HepG2 (cell line): ENCODE results near the gene CNNM3. TPM values are rescaled to one million over a fixed set of nuclear protein-coding genes. Genes with fewer than 3 reads are reported as not detected.

Experiments
- BHLHE40 ChIP-seq: IDR thresholded peaks from 2 replicates; pipeline ENCODE4 v1.6.1; 2011; ENCODE audit warnings: low read length, improper control_type of control experiment
- FOXJ3 ChIP-seq: sonication (generic); formaldehyde crosslinking; IDR thresholded peaks from 2 replicates; pipeline ENCODE4 v1.4.0; 2020; ENCODE audit warnings: missing genetic modification reagents, mild to moderate bottlenecking, borderline replicate concordance
- GABPB1 ChIP-seq: IDR thresholded peaks from 2 replicates; pipeline ENCODE4 v1.6.1; 2016; ENCODE audit warnings: mild to moderate bottlenecking, missing genetic modification reagents, moderate library complexity, missing compliant biosample characterization
- HNF4G ChIP-seq, 2 experiments: sonication (generic) in 1 of 2; formaldehyde crosslinking in 1 of 2; IDR thresholded peaks; 2 replicates each; pipeline versions ENCODE4 v1.4.0 to v1.6.1; 2011 to 2020; ENCODE audit warnings: borderline replicate concordance in 2 of 2, low read depth in 2 of 2, mild to moderate bottlenecking in 2 of 2, low read length in 1 of 2, missing genetic modification reagents in 1 of 2, moderate library complexity in 1 of 2
- HNRNPL ChIP-seq: fragments of 200-400 bp; formaldehyde crosslinking; IDR thresholded peaks from 2 replicates; pipeline ENCODE4 v1.6.1; 2017; ENCODE audit warnings: mild to moderate bottlenecking, low read depth, low read length
- KAT8 ChIP-seq: IDR thresholded peaks from 2 replicates; pipeline ENCODE4 v1.6.1; 2016; ENCODE audit warnings: missing genetic modification reagents, missing compliant biosample characterization
- RAD21 ChIP-seq: fragments of 450-650 bp; formaldehyde crosslinking; IDR thresholded peaks from 2 replicates; pipeline ENCODE4 v1.5.0; 2020; ENCODE audit warnings: mild to moderate bottlenecking
- RARA ChIP-seq: IDR thresholded peaks from 2 replicates; pipeline ENCODE4 v1.6.1; 2016; ENCODE audit warnings: missing genetic modification reagents, missing compliant biosample characterization
- SATB2 ChIP-seq: sonication (generic); formaldehyde crosslinking; IDR thresholded peaks from 2 replicates; pipeline ENCODE4 v1.5.0; 2020; ENCODE audit warnings: missing genetic modification reagents
- SMARCE1 ChIP-seq: fragments of 450-650 bp; IDR thresholded peaks from 2 replicates; pipeline ENCODE4 v1.6.1; 2017; ENCODE audit warnings: borderline replicate concordance
- SOX5 ChIP-seq: IDR thresholded peaks from 2 replicates; pipeline ENCODE4 v1.6.1; 2016; ENCODE audit warnings: borderline replicate concordance
- ZNF101 ChIP-seq: sonication (generic); formaldehyde crosslinking; IDR thresholded peaks from 2 replicates; pipeline ENCODE4 v1.4.0; 2020; ENCODE audit warnings: mild to moderate bottlenecking, low read depth, missing genetic modification reagents, borderline replicate concordance
- ZNF335 ChIP-seq: sonication (generic); formaldehyde crosslinking; IDR thresholded peaks from 2 replicates; pipeline ENCODE4 v1.4.0; 2020; ENCODE audit warnings: missing genetic modification reagents
- ZNF451 ChIP-seq: sonication (generic); formaldehyde crosslinking; IDR thresholded peaks from 2 replicates; pipeline ENCODE4 v1.5.0; 2020; ENCODE audit warnings: mild to moderate bottlenecking, missing genetic modification reagents
- ZNF709 ChIP-seq: sonication (generic); formaldehyde crosslinking; IDR thresholded peaks from 2 replicates; pipeline ENCODE4 v1.5.0; 2020; ENCODE audit warnings: mild to moderate bottlenecking, missing genetic modification reagents
- ZNF713 ChIP-seq: sonication (generic); formaldehyde crosslinking; IDR thresholded peaks from 2 replicates; pipeline ENCODE4 v1.4.0; 2020; ENCODE audit warnings: mild to moderate bottlenecking, missing genetic modification reagents
- ZNF777 ChIP-seq: sonication (generic); formaldehyde crosslinking; IDR thresholded peaks from 2 replicates; pipeline ENCODE4 v1.4.0; 2020; ENCODE audit warnings: missing genetic modification reagents
- ZNF788 ChIP-seq: sonication (generic); formaldehyde crosslinking; IDR thresholded peaks from 2 replicates; pipeline ENCODE4 v1.5.0; 2020; ENCODE audit warnings: mild to moderate bottlenecking, missing genetic modification reagents, borderline replicate concordance
- polyA plus RNA-seq, 8 experiments: library from polyadenylated mRNA; depleted of rRNA in 3 of 8; stranded (reverse) in 7 of 8; unstranded in 1 of 8; fragments of >200 nt; fragmentation: Illumina TruSeq in 4 of 8; extraction: Trizol in 4 of 8; gene quantifications; 2 replicates each; pipeline versions ENCODE4 v1.2.1 to v1.2.3, GENCODE V29; 2011 to 2016; ENCODE audit warnings: low read depth in 4 of 8, missing spikeins in 1 of 8, mixed read lengths in 1 of 8; ENCODE audit not compliant: insufficient read depth in 1 of 8
- total RNA-seq, 5 experiments: library from RNA; depleted of rRNA; stranded (reverse); fragments of >200 nt; fragmentation: Illumina TruSeq; extraction: Trizol; gene quantifications; 2 replicates each; pipeline ENCODE4 v1.2.3, GENCODE V29; 2016; ENCODE audit warnings: low read depth in 1 of 5
- TF ChIP-seq, protein P1 (sequence below): sonication (generic); IDR thresholded peaks from 2 replicates; pipeline ENCODE4 v1.6.1; 2016; ENCODE audit warnings: low read depth, borderline replicate concordance
- TF ChIP-seq, protein P2 (sequence below): sonication (generic); formaldehyde crosslinking; IDR thresholded peaks from 2 replicates; pipeline ENCODE4 v1.4.0; 2020; ENCODE audit warnings: missing genetic modification reagents, borderline replicate concordance
- TF ChIP-seq, protein P3 (sequence below): sonication (generic); formaldehyde crosslinking; IDR thresholded peaks from 2 replicates; pipeline ENCODE4 v1.4.0; 2020; ENCODE audit warnings: missing genetic modification reagents

The CNNM3 gene
- total and polyA plus RNA-seq, 2 of the 13 experiments (the other 11 are each of a cell fraction or from before 2014, with no cell fraction given), result 21.2 to 27.9 TPM

DNA sequence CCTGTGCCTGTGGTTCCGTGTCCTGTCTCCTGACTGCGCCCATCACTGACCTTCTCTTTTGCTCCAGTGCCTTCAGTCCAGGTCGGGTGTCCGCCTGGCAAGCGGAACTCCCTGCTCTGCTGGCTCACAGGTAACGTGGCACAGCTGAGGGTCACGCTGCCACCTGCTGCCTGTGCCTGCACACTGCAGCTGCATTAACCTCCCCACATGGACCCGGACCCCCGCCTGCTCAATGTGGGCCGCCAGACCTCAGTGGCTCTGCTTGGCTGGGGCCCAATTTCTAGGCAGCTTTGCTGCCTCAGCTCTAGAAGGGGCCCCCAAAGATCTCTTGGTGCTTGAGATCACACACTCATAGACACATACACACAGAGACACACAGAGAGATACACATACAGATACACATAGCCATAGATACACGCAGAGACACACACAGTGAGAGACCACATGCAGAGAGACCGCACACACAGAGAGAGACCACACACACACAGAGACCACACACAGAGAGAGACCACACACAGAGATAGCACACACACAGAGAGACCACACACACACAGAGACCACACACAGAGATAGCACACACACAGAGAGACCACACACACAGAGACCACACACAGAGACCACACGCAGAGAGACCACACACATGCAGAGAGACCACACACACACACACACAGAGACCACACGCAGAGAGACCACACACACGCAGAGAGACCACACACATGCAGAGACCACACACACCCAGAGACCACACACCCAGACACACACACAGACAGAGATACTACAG is 14.9 kb upstream of the CNNM3 start (continued):
- TF ChIP-seq, protein P1, sequence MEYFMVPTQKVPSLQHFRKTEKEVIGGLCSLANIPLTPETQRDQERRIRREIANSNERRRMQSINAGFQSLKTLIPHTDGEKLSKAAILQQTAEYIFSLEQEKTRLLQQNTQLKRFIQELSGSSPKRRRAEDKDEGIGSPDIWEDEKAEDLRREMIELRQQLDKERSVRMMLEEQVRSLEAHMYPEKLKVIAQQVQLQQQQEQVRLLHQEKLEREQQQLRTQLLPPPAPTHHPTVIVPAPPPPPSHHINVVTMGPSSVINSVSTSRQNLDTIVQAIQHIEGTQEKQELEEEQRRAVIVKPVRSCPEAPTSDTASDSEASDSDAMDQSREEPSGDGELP, result peak; percentile 84; the same call in 1 of the 2 replicates
- TF ChIP-seq, protein P2, sequence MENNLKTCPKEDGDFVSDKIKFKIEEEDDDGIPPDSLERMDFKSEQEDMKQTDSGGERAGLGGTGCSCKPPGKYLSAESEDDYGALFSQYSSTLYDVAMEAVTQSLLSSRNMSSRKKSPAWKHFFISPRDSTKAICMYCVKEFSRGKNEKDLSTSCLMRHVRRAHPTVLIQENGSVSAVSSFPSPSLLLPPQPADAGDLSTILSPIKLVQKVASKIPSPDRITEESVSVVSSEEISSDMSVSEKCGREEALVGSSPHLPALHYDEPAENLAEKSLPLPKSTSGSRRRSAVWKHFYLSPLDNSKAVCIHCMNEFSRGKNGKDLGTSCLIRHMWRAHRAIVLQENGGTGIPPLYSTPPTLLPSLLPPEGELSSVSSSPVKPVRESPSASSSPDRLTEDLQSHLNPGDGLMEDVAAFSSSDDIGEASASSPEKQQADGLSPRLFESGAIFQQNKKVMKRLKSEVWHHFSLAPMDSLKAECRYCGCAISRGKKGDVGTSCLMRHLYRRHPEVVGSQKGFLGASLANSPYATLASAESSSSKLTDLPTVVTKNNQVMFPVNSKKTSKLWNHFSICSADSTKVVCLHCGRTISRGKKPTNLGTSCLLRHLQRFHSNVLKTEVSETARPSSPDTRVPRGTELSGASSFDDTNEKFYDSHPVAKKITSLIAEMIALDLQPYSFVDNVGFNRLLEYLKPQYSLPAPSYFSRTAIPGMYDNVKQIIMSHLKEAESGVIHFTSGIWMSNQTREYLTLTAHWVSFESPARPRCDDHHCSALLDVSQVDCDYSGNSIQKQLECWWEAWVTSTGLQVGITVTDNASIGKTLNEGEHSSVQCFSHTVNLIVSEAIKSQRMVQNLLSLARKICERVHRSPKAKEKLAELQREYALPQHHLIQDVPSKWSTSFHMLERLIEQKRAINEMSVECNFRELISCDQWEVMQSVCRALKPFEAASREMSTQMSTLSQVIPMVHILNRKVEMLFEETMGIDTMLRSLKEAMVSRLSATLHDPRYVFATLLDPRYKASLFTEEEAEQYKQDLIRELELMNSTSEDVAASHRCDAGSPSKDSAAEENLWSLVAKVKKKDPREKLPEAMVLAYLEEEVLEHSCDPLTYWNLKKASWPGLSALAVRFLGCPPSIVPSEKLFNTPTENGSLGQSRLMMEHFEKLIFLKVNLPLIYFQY (CRISPR knock-in tag), result peak; percentile 54; the same call in 1 of the 2 replicates
- TF ChIP-seq BHLHE40, result 0 out of 2 replicates have a peak, but pooled peaks have one; percentile 40
- TF ChIP-seq KAT8, result no peak
- no peak for TF ChIP-seq ZNF777 (CRISPR knock-in tag)
- peak; percentile 66 for TF ChIP-seq GABPB1 (CRISPR knock-in tag)
- TF ChIP-seq ZNF335 (CRISPR knock-in tag), result no peak
- TF ChIP-seq ZNF451, result 0 out of 2 replicates have a peak, but pooled peaks have one; percentile 16
- no peak for TF ChIP-seq SMARCE1
- TF ChIP-seq HNF4G (IDR thresholded peaks at IDR 0.05; ENCODE audit: borderline replicate concordance, low read depth, low read length), result no peak
- 0 out of 2 replicates have a peak, but pooled peaks have one; percentile 38 for TF ChIP-seq HNF4G (CRISPR knock-in tag; IDR thresholded peaks at IDR 0.05; ENCODE audit: borderline replicate concordance, low read depth)
- TF ChIP-seq ZNF713 (CRISPR knock-in tag), result no peak
- no peak for TF ChIP-seq ZNF709
- TF ChIP-seq HNRNPL, result peak; percentile 88
- TF ChIP-seq, protein P3, sequence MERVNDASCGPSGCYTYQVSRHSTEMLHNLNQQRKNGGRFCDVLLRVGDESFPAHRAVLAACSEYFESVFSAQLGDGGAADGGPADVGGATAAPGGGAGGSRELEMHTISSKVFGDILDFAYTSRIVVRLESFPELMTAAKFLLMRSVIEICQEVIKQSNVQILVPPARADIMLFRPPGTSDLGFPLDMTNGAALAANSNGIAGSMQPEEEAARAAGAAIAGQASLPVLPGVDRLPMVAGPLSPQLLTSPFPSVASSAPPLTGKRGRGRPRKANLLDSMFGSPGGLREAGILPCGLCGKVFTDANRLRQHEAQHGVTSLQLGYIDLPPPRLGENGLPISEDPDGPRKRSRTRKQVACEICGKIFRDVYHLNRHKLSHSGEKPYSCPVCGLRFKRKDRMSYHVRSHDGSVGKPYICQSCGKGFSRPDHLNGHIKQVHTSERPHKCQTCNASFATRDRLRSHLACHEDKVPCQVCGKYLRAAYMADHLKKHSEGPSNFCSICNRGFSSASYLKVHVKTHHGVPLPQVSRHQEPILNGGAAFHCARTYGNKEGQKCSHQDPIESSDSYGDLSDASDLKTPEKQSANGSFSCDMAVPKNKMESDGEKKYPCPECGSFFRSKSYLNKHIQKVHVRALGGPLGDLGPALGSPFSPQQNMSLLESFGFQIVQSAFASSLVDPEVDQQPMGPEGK (CRISPR knock-in tag), result peak; percentile 59; the same call in 1 of the 2 replicates
- no peak for TF ChIP-seq ZNF101 (CRISPR knock-in tag)
- 0 out of 2 replicates have a peak, but pooled peaks have one; percentile 17 for TF ChIP-seq RARA (CRISPR knock-in tag)
- TF ChIP-seq SATB2, result no peak
- TF ChIP-seq SOX5 (CRISPR knock-in tag), result 0 out of 2 replicates have a peak, but pooled peaks have one; percentile 30
- no peak for TF ChIP-seq FOXJ3 (CRISPR knock-in tag)
- TF ChIP-seq RAD21 (CRISPR knock-in tag), result peak; percentile 97
- peak; percentile 61; the same call in 1 of the 2 replicates for TF ChIP-seq ZNF788 (CRISPR knock-in tag)
